HK-2 (cell line): ENCODE measurements around the gene TMCO6.
"Not testable (repeated sequence)": the region's sequence is repeated elsewhere in the genome, so short reads cannot be mapped to it uniquely, and the experiment has no call there.

ENCODE experiments used
- DNase-seq: peaks from one replicate; pipeline ENCODE4 v3.0.0-alpha.2; 2018; ENCODE audit not compliant: unreplicated experiment

The TMCO6 gene

DNA sequence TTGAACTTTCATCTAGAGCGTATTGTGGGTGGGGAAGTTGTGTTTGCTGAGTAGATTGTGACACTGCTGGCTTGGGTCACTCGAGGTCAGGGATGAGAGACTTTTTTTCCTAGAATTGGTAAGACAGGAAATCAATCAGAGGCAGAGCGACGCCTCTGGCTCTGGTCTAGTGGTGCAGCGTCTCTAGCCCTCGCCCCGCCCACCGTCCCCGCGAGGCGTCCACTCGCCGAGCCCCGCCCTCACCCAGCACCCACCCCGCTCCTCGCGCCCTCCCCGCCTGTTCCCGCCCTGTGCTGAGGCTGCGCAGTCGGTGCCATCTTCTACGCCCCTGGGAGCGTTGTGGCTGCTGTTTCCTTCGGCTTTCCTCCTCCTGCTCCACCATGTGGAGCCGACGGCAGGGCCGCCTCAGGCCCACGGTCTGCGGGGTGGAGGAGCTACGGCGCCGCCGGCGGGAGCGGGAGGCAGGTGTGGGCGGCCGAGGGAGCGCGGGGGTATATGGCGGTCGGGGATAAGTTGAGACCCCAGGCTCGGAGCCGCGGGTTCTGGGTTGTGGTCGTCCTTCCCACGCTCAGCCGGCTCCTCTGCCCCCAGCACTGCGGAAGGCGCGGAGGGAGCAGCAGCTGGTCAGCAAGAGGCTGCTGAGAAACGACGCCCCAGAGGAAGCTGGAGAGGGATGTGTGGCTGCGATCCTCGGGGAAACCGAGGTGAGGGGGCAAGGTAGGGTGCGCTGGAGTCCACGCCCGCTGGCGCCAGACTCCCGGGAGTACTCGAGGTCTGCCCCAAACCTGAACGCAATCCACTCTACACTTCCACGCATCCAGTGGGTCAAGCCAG is at the start of gene TMCO6:
Gene TMCO6, plus strand, starts transcription at position 304 of the 834 bp plus-strand sequence. Its CDS starts 77 bp downstream, at position 381.
- DNase-seq: peak; percentile 90

DNA sequence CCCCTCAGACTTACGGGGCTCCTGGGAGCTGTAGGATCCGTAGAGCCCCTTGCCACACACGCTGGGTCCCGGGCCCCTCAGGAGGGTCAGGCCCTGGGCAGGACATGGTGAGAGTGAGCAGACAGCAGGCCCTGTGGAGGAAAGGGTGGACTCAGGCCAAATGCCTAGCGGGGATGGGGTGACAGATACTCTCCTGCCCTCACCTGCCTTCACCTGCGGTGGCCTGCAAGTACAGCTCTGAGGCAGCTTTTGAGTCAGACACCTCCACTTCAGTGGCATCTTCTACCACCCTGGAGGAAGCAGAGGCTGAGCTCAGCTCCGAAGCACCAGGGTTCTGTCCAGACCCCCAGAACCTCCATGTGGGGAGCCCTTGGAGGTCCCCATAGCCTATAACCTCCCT is 48.4 kb upstream of the TMCO6 start:
- DNase-seq: no peak

DNA sequence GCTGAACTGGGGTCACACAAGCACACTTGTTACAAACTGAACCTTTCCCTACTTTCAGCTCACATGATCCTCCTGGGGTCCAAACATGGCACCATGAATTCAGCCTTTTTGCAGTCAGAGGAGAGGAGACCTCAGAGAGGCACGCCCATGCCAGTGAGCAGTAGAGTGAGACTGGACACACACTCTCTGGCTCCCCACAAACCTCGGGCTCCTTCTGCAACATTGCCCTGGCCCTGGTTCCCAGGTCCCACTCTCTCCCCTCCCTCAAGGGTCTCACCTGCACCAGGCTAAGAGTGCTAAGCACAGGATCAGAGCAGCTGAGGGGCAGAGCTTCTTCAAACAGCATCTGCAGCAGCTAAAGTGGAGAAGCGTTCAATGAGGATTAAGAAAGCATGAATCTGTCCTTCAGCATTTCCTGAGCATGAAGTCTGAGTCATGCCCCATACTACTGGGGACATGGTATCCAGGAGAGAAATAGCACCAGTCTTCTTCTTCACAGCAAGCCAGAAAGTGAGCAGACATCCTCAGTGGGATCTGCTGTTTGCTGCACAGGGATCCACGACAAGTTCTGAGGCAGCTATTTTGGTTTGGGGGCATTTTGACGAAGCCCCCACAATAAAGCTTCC is 47.4 kb upstream of the TMCO6 start:
- DNase-seq: no peak

DNA sequence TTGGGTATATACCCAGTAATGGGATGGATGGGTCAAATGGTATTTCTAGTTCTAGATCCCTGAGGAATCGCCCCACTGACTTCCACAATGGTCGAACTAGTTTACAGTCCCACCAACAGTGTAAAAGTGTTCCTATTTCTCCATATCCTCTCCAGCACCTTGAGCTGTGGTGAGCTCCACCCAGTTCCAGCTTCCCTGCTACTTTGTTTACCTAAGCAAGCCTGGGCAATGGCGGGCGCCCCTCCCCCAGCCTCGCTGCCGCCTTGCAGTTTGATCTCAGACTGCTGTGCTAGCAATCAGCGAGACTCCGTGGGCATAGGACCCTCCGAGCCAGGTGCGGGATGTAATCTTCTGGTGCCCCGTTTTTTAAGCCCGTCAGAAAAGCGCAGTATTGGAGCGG is 46.2 kb upstream of the TMCO6 start:
- not testable (repeated sequence) for DNase-seq

DNA sequence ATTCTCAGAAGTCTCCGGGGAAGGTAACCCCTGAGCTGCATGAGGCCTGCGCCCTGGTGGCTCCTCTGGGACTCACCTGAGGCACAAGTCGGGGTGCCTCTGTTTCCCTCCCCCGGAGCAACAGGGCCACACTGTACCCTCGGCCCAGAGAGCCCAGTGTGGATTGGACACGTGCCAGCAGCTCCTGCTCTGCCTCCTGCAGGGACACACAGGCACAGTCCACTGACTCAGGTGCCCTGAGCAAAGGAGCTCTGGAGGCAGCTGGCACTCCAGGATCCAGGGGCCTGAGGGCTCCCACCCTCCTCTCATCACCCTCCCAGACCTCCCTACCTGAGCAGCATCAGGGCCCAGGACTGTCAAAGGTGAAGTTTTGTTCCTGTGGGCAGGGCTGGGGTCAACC is 45.1 kb upstream of the TMCO6 start:
- no peak for DNase-seq

DNA sequence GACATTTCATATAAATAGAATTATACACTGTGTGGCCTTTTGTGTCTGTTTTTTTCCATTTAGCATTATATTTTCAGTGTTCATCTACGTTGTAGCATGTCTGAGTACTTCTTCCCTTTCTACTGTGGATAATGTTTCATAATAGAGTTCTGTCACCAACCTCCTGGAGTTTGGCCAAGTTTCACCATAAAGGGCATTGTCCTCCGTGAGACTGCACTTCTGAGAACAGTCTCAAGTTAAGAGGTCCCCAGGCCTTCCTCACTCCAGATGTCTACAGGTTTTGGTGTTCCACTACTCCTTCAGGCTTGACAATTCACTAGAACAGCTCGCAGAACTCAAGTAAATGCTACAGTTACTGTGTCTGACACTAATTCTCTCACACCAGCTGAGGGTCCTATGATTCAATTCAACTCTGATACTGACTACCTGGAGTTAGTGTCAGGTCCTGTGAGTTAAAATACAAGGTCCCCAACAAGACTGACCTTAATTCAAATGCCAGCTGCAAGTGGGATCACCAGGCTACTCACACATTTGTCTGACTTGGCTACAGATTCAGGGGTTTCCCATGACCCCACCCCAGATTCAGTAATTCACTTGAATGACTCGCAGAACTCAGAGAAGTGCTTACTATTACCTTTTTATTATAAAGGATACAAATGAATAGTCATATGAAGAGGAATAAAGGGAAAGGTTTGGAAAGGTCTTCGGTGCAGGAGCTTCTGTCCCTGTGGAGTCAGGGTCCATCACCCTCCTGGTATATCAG is 43.5 kb upstream of the TMCO6 start:
- DNase-seq: no peak

DNA sequence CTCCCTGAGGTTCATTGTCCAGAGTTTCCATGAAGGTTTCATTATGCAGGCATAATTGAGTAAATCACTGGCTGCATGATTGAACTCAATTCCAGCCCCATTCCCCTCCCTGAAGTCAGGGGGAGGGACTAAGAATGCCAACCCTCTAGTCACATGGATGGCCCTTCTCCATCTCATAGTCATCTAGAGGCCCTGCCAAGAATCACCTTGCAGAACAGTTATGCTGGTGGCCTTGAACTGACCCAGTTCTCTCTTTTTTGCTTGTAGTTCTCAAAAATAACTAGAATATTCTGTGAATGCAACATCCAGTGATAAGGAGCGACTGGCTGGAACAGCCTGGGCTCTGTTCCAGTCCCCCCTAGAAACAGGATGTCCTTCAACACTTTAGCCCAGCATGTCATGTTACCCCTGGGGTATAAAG is 42.9 kb upstream of the TMCO6 start:
- DNase-seq: no peak

DNA sequence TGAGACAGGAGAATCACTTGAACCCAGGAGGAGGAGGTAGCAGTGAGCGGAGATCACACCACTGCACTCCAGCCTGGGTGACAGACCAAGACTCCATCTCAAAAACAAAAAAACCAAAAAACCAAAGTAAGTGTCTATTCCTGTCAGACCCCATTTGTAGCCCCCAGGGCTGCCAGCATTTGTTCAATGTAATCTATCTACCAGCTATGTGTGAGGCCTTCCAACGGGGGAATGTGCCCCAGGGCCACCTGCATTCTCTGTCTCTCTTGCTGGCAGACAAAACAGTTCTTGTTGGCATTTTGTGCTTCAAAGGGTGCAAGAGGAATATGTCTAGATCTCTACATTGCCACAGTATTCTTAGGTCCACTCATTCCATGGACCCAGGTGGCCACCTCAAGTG is 40.4 kb upstream of the TMCO6 start:
- DNase-seq: no peak

DNA sequence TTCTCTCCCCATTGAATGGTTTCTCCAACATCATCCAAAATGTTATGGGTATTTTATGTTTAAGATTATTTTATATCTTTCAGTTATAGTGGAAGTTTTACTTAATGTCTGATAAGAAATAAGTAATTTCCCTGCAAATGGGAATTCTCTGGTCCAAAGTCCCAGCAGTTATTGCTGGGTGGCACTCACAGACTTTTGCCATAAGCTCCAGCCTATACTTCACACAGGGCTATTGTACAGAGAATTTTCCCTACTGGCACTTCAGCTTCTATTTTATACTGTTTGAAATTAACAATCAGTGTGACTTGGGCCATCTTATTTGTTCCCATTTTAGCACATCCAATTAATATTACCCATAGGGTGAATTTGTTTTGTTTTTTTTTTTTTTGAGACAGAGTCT is 39.2 kb upstream of the TMCO6 start:
- DNase-seq: no peak

DNA sequence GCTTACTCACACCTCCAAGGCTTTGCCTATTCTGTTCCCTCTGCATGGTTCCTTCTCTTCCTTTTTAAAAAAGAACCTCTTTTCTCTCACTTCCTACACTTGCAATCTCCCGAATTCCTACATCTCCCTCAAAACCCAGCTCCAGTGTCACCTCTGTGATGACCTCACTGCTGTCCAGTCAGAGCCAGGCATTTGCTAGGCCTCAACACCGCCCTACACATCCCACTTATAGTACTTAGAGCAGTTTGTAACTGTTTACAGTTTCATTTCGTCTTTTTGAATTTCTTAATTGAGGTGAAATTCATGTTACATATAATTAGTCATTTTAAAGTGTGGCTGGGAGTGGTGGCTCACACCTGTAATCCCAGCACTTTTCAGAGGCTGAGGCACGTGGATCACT is 37.1 kb upstream of the TMCO6 start:
- DNase-seq: no peak

DNA sequence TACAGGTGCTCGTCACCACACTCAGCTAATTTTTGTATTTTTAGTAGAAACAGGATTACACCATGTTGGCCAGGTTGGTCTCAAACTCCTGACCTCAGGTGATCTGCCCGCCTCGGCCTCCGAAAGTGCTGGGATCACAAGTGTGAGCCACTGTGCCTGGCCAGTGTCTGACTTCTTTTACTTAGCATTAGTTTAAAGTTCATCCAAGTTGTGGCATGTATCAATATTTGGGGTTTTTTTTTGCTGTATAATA is 35.9 kb upstream of the TMCO6 start:
- not testable (repeated sequence) for DNase-seq

DNA sequence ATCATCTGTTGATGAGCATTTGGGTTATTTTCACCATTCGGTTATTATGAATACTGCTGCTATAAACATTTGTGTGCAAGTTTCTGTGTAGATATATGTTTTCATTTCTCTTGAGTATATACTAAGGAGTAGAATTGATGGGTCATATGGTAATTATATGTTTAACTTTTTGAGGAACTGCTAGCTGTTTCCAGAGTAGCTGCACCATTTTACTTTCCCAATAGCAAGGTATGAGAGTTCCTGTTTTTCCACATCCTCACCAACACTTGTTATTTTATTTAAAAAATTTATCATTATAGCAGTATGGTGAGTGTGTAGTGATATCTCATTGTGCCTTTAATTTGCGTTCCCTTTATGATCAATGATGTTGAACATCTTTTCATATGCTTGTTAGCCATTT is 35.5 kb upstream of the TMCO6 start:
- DNase-seq: no peak

DNA sequence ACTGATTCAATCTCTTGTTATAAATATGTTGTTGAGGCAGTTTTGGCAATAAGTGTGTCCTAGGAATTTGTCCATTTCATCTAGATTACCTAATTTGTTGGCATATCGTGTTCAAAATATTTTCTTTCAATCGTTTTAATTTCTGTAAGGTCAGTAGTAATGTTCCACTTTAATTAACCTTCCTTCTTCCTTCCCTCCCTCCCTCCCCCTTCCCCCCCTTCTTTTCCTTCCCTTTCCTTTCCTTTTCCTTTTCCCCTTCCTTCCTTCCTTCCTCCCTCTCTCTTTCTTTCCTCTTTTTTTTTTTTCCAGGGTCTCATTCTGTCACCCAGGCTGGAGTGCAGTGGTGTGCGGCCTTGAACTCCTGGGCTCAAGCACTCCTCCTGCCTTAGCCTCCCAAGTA is 33.4 kb upstream of the TMCO6 start:
- DNase-seq: no peak

DNA sequence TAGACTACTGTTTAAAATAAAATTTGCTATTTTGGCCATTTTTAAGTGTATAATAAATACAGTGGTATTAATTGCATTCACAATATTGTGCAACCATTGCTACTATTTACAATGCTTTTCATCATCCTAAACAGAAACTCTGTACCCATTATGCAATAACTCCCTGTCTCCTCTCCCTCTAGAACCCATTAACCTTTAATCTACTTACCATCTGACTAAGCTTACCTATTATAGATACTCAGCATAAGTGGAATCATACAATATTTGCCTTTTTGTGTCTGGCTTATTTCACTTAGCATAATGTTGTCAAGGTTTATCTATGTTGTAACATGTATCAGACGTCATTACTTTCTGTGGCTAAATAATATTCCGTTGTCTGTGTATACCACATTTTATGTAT is 32.2 kb upstream of the TMCO6 start:
- no peak for DNase-seq

DNA sequence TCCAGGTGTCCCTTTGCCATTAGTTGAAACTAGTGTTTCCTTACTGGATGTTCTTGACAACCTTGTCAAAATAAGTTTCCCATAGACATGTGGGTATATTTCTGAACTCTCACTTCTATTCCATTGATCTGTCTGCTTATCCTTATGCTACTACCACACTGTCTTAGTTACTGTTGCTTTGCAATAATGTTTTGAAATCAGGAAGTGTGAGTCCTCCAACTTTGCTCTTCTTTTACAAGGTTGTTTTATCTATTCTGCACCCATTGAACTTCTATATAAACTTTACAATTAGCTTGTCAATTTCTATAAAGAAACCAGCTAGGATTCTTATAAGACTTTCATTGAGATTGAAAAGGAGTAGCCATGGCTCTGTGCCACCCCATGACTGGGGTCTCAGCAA is 30.5 kb upstream of the TMCO6 start:
- no peak for DNase-seq

DNA sequence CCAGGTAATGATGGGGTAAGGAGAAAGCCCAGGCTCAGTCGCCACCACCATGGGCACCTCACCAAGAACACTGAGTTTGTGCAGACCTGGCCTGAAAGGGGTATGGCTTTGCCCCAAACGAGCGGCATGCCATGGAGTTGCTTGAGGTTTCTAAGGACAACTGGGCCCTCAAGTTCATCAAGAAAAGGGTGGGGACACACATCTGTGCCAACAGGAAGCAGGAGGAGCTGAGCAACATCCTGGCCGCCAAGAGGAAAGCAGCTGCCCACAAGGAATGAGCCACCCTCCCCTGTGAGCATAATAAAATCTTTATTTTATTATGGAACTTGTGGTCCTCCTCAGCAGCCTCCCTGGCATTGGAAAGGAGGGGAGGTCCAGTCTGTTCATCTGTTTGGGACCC is 30.1 kb upstream of the TMCO6 start:
- no peak for DNase-seq

DNA sequence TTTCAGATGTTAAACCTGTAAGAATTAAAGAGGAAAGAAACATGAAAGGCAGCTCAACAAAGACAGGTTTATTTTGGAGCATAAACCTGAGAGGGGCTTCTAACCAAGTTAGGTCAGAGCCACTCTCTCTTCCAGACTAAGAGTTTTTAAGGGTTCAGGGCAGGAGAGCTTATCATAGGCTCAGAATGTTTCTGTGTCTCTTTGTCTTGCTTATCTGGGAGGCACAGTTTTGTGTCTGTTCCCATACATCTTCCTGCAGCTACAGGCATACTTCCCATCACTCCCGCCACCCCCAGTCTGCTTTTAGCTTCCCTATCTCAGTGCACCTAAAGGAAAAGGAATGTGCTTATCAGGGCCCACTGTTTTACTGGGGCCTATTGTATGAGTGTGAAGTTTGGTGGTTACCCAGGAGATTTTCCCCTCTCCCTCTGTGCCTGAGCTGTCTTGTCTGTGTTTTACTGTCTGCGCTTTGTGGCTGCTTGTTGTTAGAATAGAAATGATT is 28.2 kb upstream of the TMCO6 start:
- no peak for DNase-seq

DNA sequence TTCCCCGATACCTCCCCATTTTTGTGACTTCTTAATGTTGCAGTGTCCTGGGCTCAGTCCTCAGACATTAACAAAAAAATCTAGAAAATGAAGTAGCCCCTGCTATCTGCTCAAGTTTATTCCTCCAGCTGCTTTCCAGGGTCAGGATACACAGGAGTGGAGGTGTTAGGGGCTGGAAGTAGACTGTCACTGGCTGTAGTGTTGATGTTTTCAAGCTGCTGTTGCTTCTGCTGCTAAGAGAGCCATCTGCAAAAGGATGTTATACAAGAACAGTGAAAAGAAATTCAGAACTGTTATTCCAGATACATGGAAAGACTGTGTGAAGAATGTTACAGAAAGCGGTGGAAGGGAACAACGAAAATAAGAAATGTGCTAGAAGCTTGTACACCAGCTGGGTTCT is 16.9 kb upstream of the TMCO6 start:
- no peak for DNase-seq

DNA sequence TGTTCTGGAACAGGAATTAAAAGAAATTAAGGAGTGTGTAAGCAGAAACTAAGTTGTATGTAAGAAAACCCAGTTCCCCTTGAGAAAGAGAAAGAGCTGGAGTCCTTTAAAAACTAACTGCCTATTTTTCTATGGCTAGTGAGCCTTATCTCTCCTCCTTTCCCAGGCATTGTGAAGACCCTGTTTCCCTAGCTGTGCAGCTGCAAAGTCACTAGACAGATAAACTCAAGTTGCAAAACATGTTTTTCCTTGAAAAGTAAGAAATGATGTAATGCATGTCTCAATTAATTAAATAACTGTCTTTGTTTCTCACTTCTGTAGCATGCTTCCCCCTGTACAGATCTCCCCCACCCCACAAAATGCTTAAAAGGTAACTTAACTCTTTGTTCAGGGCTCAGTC is 16.2 kb upstream of the TMCO6 start:
- not testable (repeated sequence) for DNase-seq

DNA sequence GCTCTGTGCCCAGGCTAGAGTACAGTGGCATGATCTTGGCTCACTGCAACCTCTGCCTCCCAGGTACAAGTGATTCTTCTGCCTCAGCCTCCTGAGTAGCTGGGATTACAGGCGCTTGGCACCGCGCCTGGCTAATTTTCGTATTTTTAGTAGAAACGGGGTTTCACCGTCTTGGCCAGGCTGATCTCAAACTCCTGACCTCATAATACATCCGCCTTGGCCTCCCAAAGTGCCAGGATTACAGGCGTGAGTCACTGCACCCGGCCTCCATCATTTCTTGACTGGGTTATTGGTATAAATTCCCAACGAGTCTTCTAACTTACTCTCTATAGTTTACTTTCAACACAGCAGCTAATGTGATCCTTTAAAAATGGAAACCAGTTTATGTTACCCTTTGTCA is 14.4 kb upstream of the TMCO6 start:
- DNase-seq: not testable (repeated sequence)

DNA sequence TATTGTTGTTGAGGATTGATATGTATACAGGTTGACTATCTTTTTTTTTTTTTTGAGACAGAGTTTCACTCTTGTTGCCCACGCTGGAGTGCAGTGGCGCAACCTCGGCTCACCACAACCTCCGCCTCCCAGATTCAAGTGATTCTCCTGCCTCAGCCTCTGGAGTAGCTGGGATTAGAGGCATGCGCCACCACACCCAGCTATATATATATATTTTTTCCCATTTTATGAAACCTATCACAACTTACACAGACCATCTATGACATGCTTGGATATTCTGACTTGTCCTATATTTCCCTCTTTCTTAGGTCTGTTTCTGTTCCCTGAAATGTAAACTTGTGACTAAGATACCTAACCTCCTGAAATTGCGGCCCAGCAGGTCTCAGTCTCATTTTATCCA is 11.3 kb upstream of the TMCO6 start:
- no peak for DNase-seq

DNA sequence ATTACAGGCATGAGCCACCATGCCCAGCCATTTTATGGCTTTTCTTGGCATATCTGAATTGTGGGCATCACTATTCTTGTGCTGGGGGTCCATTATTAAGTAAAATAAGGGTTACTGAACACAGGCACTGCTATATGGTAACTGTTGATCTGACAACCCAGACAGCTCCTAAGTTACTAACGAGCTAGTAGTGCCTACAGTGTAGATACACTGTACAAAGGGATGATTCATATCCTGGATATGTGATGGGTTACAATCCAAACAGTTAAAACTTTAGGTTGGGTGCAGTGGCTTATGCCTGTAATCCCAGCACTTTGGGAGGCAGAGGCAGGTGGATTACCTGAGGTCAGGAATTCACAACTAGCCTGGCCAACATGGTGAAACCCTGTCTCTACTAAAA is 10.5 kb upstream of the TMCO6 start:
- no peak for DNase-seq
